Uterus (tissue), 4 donors: ENCODE results near the gene PELI2. TPM values are rescaled to one million over a fixed set of nuclear protein-coding genes. Genes with fewer than 3 reads are reported as not detected.

Source experiments
- DNase-seq, 2 donors: peaks; one replicate each; pipeline ENCODE4 v3.0.0-alpha.2; 2019 to 2020
- H3K27ac ChIP-seq, 2 donors: fragments of 200-600 bp; sonication (generic); 1 replicate in 1 of 2; 2 replicates in 1 of 2; pipeline ENCODE4 v1.5.1; 2016 to 2018
- H3K27me3 ChIP-seq, 2 donors: fragments of 200-600 bp; sonication (generic); one replicate each; pipeline ENCODE4 v1.5.1; 2018 to 2019; ENCODE audit warnings: control low read depth in 1 of 2
- H3K36me3 ChIP-seq, 2 donors: fragments of 200-600 bp; sonication (generic); one replicate each; pipeline ENCODE4 v1.5.1; 2019; ENCODE audit warnings: control low read depth in 1 of 2
- H3K4me1 ChIP-seq, 2 donors: fragments of 200-600 bp; sonication (generic); one replicate each; pipeline ENCODE4 v1.5.1; 2018 to 2019; ENCODE audit warnings: control low read depth in 1 of 2
- H3K4me3 ChIP-seq, 2 donors: fragments of 200-600 bp; sonication (generic); 1 replicate in 1 of 2; 2 replicates in 1 of 2; pipeline ENCODE4 v1.5.1; 2018 to 2019; ENCODE audit warnings: mild to moderate bottlenecking in 1 of 2
- H3K9me3 ChIP-seq, 2 donors: fragments of 200-600 bp; sonication (generic); one replicate each; pipeline ENCODE4 v1.5.1; 2019; ENCODE audit warnings: control low read depth in 1 of 2
- POLR2A ChIP-seq, 2 donors: fragments of 450-650 bp; IDR thresholded peaks; one replicate each; pipeline ENCODE4 v1.6.1; 2016; ENCODE audit warnings: antibody characterized with exemption in 2 of 2, mild to moderate bottlenecking in 1 of 2, moderate library complexity in 1 of 2
- intact Hi-C: fragments of 100-400 bp; cut with DNase I; formaldehyde crosslinking; loops from one replicate; pipeline ENCODE4 v1.15.1; 2023; ENCODE audit warnings: low total_unique reads
- total RNA-seq, 4 donors: library from RNA; depleted of rRNA in 3 of 4; stranded (reverse); fragments of >200 nt in 3 of 4; gene quantifications; one replicate each; pipeline versions ENCODE4 v1.1.0 to v1.2.4, GENCODE V29; 2014 to 2023
- TF ChIP-seq, protein P1 (sequence below), 4 experiments: fragments of 200-600 bp in 2 of 4; fragments of 450-650 bp in 2 of 4; sonication (generic) in 2 of 4; IDR thresholded peaks; one replicate each; pipeline ENCODE4 v1.5.1; 2016 to 2019; ENCODE audit warnings: antibody characterized with exemption in 4 of 4, mild to moderate bottlenecking in 2 of 4, moderate library complexity in 1 of 4
- donor health status: DM: yes; HTN: yes; CAD: no.

The PELI2 gene
- total RNA-seq, 4 donors from 2014 or later = 15.6 to 24.3 (median 17.0) TPM

DNA sequence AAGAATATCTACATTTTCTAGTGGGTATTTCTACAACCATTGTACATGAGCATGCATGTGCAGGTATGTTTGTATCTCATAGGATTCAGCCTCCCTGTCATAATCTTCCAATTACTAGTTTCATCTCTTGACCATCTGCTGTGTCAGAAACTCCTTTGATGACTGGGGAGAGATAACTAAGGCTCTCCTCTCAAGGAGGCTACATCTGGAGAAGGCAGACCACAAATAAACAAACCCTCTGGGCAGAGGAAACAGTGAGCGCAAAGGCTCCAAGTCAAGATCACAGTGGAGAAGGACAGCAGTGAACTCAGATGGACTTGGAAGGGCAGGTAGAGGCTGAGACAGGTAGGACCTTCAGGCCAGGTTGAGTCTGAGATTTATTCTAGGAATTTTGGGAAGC lies 166.4 kb downstream of the PELI2 start:
- Histone ChIP-seq H3K36me3 (no peaks in the 10 kb centered on the region), H3K27me3 (no peaks in the 10 kb centered on the region), H3K4me3 (no peak overlapping the region), H3K4me1 (no peaks in the 10 kb centered on the region), H3K9me3 (no peaks in the 10 kb centered on the region), H3K27ac (no peak overlapping the region)
- intact Hi-C loops = no loop called here
- no peak for TF ChIP-seq POLR2A (IDR thresholded peaks at IDR 0.05)
- TF ChIP-seq, protein P1, sequence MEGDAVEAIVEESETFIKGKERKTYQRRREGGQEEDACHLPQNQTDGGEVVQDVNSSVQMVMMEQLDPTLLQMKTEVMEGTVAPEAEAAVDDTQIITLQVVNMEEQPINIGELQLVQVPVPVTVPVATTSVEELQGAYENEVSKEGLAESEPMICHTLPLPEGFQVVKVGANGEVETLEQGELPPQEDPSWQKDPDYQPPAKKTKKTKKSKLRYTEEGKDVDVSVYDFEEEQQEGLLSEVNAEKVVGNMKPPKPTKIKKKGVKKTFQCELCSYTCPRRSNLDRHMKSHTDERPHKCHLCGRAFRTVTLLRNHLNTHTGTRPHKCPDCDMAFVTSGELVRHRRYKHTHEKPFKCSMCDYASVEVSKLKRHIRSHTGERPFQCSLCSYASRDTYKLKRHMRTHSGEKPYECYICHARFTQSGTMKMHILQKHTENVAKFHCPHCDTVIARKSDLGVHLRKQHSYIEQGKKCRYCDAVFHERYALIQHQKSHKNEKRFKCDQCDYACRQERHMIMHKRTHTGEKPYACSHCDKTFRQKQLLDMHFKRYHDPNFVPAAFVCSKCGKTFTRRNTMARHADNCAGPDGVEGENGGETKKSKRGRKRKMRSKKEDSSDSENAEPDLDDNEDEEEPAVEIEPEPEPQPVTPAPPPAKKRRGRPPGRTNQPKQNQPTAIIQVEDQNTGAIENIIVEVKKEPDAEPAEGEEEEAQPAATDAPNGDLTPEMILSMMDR (IDR thresholded peaks at IDR 0.05) = no peak
- DNase-seq = no peak

DNA sequence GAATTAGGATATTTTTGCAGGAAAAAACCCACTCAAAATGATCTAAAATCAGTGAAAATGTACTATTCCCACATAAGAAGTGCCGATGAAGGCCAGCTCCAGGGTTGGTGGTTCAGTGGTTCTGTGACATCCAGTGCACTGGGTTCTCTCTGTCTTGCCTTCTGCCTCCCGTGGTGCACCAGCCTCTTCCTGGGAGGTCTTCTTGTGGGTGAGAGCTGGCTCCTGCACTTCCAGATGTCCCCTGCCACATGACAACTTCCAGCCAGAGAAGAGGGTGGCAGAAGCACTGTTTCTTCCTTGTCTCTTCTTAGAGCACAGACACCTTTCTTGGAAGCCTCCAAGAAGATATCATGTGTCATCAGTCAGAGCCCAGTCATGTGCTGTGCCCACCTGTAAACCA lies 170.9 kb downstream of the PELI2 start:
- no peak overlapping the region for H3K27ac ChIP-seq
- TF ChIP-seq, protein P1 (IDR thresholded peaks at IDR 0.05) = no peak
- no peak for TF ChIP-seq POLR2A (IDR thresholded peaks at IDR 0.05)

GRCh38 chr14:56290195-56290594 lies 172.0 kb downstream of the PELI2 start:
- Histone ChIP-seq H3K4me3 (no peak overlapping the region), H3K4me1 (no peaks in the 10 kb centered on the region), H3K27ac (no peak overlapping the region), H3K36me3 (no peaks in the 10 kb centered on the region), H3K9me3 (no peaks in the 10 kb centered on the region), H3K27me3 (no peaks in the 10 kb centered on the region)
- no peak for DNase-seq
- intact Hi-C loops = no loop called here
- TF ChIP-seq, protein P1 (IDR thresholded peaks at IDR 0.05) = no peak
- no peak for TF ChIP-seq POLR2A (IDR thresholded peaks at IDR 0.05)

More for the DNA sequence above, 170.9 kb downstream of the PELI2 start:
- H3K27me3 ChIP-seq = no peaks in the 10 kb centered on the region
- DNase-seq = no peak
- H3K9me3 ChIP-seq = no peaks in the 10 kb centered on the region
- no peaks in the 10 kb centered on the region for H3K4me1 ChIP-seq
- intact Hi-C loops = no loop called here
- H3K4me3 ChIP-seq = no peak overlapping the region
- H3K36me3 ChIP-seq = no peaks in the 10 kb centered on the region

- H3K9me3 ChIP-seq = no peaks in the 10 kb centered on the region
- no peak for DNase-seq
- H3K4me1 ChIP-seq = no peaks in the 10 kb centered on the region
- H3K27me3 ChIP-seq = no peaks in the 10 kb centered on the region
- TF ChIP-seq POLR2A (IDR thresholded peaks at IDR 0.05) = no peak
- TF ChIP-seq, protein P1 (IDR thresholded peaks at IDR 0.05) = no peak
- no peak overlapping the region for H3K4me3 ChIP-seq
- H3K36me3 ChIP-seq = no peaks in the 10 kb centered on the region
- intact Hi-C loops = no loop called here
- H3K27ac ChIP-seq = no peak overlapping the region
Measured at GRCh38 chr14:56292970-56293369, 174.8 kb downstream of the PELI2 start.

- Histone ChIP-seq H3K4me1 (no peaks in the 10 kb centered on the region), H3K36me3 (no peaks in the 10 kb centered on the region), H3K4me3 (no peak overlapping the region), H3K27me3 (no peaks in the 10 kb centered on the region), H3K27ac (no peak overlapping the region), H3K9me3 (no peaks in the 10 kb centered on the region)
- no peak for TF ChIP-seq POLR2A (IDR thresholded peaks at IDR 0.05)
- TF ChIP-seq, protein P1 (IDR thresholded peaks at IDR 0.05) = no peak
- intact Hi-C loops = no loop called here
- no peak for DNase-seq
Measured at GRCh38 chr14:56293506-56293905, 175.3 kb downstream of the PELI2 start.
